HG03442 (cell line): Measurements from ENCODE around the gene AJAP1.

Experiments used
- ATAC-seq: cut with Tn5 transposase; IDR thresholded peaks from one replicate; pipeline ENCODE4 v1.9.1; 2021; ENCODE audit warnings: mild to moderate bottlenecking, moderate library complexity; ENCODE audit not compliant: unreplicated experiment

Gene AJAP1

DNA sequence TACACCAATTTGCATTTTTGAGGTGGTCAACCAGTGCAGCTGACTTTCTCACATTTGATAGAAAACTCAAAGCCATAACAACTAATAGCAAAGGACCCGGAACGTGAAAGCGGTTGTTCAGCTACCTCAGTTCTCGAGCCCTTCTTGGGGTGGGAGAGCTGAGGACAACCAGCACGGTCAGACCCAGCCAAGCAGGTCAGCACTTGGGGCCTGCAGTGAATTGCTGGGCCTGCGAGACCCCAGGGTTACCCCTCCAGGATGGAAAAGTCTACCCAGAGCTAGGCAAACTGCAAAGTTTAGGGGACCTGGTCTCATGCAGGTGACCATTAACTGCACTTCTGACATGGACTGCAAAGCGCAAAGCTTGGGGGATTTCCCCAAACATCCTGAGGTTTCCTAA is 23.8 kb upstream of the AJAP1 start:
- no peak for ATAC-seq

DNA sequence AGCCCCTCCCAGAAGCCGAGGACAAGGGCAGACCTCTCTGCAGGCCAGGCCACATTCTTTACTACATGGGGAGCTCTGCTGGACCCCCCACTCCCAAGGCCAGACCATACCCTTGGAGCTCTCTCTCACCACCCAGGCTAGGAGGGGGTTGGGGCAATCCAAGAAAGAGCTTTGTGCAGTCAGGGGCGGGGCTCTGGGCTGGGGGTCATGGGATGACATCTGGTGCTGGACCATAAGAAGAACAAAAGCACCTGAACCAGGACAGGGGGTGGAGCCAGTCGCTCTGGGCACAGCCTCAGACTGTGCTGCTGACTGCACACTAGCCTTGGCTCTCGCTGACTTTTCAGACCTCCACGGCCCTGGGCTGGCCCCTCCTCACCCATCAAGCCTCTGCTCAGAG is 23.1 kb upstream of the AJAP1 start:
- ATAC-seq: no peak

DNA sequence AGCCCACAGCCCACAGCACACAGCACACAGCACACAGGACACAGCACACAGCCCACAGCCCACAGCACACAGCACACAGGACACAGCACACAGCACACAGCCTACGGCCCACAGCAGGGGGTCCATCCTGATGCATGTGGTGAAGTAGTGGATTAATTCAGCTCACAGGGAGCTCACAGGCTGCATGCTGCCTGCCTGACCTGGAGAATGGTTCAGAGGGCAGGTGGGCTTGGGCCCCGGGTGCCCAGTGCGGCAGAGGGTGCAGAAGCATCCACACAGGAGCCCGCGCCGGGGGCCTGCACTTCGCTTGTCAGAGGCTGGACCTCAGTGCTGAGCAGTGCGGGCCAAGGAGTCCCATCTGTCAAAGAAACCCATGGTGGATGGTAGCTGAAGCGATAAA is 21.1 kb upstream of the AJAP1 start:
- no peak for ATAC-seq

DNA sequence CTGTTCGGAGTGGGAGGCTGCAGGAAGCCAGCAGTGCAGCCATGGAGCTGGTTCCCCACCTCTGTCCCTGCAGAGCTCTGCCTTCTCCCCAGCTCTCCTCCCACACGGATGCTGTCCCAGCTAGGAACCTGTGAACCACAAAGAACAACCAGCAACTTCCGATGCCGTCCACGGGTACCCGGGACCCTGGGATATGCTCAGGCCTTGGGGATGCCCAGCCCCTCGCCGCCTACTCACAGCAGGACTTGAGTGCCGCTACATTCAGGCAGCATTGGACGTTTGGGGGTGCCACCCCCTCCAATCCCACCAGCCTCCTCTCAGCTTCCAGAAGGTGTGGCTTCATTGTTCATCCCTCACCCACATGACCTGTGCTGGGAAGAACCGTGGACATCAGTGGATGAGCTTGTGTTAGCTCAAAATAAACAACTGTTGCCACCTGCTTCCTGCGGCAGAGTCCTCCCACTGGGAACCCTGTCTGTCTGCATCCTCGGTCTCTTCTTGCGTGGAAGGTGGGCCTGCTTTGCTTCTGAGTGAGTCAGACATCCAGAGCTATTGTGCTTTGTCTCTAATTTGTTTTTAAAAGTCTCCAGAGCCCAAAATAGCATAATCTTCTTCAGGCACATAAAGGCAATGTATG is 20.1 kb upstream of the AJAP1 start:
- ATAC-seq: no peak

DNA sequence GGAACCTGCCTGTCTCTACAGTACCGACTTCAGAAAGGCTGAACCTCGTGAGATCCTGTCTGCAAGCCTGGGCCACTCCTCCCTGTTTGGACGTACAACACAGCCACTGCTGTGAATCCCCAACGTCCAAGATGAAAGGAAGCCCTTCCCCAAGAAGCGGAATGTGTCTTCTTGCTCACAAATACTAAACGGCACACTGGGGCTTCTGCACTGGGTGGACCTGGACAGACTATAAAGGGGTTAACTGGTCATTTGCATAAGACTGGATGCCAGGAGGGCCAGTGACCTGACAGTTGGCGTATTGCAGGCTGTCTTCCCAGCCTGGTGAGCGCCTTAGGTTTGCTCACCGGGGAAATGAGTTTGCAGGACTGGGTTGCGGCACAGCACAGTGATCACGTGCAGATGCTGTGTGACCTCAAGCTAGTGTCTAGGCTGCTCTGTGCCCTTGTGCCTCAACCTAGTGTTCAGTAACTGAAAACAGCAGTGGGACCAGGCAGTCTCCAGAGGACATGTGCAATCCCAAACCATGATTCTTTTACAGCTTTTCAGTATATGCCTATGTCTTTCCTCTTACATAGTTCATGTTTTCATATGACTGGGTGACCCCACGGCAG is 19.5 kb upstream of the AJAP1 start:
- ATAC-seq: no peak

DNA sequence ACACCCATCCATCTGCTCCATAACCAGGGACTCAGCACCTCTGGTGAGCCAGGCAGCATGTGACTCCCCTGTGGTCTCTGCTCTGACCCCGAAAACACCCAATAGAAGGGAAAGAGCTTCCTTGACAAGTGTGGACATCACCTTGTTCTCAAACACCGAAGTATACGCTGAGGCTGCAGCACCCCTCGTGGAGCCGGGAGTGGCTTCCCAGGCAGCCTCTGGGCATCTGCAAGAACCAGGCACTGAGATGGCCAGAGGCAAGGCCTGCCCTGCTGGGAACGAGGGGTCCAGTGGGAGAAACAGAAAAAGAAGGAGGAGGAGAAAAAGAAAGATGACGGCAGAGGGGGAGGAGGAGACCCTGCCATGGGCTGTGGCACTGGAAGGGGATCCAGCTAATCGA is 18.2 kb upstream of the AJAP1 start:
- ATAC-seq: no peak

DNA sequence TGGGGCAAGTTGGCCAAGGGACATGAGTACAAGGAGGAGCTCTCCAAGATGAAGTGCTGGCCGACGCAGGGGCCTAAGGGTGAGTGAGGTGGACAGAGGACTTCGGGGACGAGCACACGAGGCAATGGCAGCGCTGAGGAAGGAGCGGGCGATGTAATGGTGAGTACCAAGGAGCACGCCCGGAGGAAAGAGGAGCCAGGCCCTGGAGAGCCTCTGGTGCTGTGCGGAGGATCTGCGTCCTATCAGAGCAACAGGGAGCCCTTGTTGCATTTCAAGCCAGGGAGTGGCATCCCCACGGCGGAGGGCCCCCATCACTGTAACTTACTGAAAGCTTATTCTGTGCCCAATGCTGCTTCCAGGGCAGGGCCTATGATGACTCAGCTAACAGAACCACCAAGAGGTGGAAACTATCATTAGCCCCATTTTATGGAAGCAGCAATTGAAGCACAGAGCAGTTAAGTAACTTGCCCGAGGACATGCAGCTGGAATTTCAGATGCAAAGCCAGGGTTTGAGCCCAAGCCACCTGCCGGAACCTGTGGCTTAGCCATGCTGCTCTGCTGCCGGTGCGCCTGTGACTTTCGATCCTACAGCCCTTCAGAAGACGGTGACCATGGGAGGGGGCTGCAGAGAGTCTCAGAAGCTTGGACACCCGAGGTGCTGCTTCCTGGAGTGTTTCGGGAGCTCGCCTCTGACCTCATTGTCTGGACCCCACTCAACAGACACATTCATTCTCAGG is 17.6 kb upstream of the AJAP1 start:
- no peak for ATAC-seq

DNA sequence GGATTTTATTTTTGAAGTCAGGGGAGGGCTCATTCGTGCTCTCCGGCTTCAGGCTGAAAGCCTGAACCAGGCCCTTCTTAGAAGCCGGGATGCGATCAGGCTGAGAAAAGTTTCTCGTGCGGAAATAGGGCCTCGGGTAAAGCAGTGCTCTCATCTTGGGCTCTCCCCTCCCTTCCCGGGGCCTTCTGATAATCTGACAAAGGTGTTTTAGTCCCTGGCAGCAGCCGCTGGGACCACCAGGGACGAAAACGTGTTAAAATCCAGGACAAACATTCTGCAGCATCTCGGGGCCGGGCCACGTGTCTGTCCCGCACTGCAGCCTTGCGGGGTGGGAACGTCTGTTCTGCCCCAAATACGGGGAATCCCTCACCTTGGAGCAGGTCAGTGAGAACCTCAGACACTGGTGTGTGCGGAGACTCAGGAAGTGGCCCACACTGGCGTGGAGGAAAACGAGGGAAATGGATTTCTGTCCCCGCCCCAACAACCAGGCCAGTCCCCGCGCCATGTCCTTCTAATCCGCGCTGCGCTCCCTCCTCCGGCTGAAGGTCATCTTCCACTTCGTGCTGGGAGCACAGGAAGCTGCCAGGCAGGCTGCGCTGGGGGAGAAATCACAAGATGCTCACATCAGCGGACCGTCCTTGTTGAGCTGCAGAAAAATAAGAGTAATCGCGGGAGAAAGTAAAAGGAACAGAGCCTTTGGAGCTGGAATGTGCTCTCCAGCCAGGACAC is 16.6 kb upstream of the AJAP1 start:
- ATAC-seq: no peak

DNA sequence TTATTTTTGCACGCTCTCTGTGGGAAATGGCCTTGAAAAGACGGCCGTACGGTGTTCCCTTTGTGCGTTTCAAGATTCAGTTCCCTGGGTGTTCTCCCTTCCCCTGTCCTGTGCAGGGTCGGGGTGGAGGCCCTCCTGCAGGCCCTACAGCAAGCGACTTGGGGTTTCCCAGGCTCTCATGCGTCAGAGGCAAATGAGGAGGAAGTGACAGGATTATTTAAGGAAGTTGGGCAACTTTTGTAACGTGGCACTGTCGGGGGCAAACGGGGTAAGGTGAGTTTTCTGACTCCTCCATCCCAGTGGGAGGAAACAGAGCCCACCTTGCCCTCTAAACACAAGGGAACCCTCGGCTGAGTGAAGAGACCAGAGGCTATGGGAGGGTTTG is 16.1 kb upstream of the AJAP1 start:
- ATAC-seq: no peak

DNA sequence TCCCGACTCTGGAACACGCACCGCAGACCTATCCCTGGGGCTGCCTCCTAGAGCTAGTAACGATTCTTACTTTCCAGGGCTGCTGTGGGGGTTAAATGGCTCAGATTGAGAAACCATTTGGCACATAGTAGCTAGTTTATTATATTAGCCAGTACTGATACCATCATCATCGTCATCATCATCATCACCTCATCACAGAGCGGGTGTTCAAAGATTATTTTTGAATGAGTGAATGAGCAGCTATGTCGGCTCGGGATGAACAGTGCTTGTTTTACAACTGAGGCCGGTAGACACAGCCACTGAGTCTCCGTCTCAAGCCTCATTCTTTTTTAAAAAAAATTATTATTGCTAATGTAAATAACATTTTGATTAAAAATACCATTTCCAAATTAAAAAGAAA is 13.5 kb upstream of the AJAP1 start:
- no peak for ATAC-seq

DNA sequence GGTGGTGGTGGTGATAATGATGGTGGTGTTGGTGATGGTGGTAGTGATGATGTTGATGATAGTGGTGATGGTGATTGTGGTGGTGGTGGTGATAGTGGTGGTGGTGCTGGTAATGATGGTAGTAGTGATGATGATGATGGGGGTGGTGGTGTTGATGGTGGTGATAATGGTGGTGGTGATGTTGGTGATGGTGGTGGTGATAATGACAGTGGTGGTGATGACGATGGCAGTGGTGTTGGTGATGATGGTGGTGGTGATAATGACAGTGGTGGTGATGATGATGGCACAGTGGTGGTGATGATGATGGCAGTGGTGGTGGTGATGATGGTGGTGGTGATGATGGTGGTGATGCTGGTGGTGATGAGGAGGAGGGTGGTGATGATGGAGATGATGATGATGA is 7.0 kb upstream of the AJAP1 start:
- ATAC-seq: no peak

DNA sequence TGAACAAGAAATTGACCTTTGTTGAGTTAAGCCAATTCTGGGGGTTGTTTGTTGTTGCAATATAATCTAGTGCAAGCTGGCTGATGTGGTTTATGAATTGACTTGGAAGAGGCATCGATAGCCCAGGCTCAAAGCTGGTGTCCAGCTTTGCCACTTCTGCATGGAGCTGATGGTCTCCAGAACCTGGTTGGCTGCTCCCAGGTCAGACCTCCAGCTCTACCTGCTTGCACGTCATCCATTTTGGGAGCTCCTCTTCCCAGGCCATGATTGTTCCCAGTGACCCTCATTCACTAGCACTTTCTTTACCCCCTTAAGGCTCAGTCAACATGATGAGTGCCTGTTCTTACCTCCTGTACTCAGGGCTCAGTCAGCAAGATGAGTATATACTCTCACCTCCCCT is 5.8 kb upstream of the AJAP1 start:
- no peak for ATAC-seq

DNA sequence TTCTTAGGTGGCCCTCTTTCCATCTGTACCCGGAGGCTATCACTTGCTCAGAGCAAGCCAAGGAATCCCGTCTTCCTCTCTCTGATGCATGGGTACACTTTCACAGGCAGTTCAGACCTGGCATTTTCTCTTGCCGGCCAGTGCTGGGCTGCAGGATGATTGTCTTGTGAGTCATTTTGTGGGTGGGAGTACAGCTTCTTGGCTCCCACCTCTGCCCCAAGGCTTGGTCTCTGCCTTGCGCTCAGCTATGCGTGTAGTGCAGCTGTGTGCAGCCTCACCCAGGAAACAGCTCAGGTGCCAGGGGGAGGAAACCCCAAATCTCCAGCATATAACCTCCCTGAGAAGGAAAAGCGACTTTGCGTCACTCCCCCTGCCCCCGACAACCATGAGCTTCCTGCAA is 3.9 kb upstream of the AJAP1 start:
- no peak for ATAC-seq

DNA sequence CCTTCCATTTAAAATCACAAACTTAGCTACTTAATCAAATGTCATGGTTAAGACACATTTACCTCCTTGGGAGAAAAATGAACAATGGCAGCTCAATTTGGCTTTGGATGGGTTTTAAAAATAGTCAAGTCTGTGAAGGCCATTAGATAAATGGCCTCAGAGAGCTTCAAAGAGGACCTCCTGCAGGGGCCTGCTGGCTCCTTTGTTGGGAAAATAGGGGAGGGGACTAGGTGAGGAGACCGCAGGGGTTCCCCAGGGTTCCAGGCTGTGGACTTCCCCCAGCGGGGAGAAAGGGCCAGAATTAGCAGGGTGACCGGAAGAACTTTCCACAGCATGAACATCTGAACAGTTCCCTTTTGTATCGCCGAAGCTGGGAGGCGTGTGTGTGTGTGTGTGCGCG is 3.4 kb upstream of the AJAP1 start:
- ATAC-seq: no peak

DNA sequence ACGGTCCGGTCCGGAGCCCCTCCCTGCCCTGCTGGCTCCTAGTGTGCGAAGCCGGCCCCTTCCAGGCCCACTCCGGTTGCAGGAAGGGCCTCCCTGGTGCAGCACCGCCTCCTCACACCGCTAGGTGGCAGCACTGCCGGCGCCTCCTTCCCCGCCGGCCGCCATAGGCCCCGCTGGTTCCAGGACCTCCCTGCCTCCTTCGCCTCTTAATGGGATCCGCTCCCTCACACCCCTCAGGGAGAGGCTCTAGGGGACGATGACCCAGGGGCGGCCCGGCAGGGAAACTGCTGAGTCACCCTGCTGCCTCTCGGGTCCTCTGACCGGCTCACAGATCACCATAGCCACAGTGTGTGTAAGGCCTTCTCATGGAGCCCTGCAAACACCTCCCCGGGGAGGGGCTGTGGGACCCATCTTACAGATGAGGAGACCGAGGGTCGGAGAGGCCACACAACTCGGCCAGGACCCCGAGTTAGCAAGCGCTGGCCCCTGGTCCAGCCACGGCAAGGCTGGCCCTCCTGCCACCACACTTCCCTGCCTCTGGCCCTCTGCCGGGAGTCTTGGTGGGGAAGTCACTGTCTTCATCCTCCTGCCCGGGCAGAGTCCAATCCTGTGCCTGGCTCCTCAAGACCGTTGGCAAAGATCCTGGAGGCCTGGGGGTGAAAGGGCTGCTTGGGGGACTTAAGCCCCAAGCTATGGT is 1.6 kb upstream of the AJAP1 start:
- no peak for ATAC-seq

DNA sequence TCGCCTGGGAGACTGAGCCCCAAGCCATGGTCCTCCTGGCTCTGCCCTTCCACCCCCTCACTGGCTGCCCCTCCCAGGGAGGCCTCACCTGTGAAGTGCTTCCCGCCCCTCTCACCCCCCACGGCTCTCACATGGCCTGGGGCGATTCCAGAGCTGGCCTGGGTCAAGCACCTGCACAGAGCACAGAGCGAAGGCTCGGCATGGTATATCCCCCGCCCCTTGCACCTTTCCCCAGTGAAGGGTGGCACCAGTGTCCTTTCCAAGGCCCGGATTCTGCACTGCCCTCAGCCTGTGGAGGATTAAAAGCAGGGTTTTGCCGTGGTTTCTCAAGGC is 1.1 kb upstream of the AJAP1 start:
- no peak for ATAC-seq

DNA sequence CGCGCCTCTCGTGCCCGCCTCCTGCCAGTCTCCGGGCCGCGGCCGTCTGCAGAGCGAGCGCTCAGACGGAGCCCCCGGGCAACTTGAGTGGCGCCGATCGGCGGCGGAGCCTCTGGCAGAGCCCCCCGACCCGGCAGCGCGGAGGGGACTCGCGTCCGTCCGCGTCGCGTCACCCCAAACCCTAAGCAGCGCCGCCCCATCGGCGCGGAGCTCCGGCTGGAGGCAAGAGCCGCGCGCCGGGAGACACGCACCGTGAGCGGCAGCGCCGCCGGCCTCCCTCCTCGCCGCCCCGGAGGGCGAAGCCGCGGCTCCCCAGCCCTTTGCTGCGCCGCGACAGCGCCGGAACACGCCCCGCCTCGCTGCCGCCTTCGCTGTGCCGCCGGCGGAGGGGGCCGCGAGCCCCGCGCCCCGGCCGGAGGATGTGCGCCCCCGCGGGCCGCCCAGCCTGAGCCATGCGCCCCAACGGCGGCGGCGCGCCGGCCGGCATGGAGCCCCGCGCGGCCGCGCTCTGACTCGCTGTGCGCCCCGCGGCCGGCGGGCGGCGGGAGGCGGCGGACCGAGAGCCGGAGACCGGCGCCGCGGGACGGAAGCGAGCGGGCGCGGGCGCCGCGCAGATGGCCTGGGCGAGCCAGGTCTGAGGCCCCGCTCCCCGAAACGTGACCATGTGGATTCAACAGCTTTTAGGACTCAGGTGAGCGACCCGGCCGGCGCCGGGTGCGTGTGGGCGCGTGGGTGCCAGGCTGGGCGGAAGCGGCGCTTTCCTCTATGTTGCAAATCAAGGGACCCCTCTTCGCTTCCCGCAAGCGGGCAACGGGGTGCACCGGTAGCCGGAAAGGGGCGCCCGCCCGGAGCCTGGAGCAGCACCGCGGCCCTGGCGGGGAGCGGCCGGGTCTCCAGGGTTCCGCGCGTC is 610 bp downstream of the AJAP1 start:
- no peak for ATAC-seq

DNA sequence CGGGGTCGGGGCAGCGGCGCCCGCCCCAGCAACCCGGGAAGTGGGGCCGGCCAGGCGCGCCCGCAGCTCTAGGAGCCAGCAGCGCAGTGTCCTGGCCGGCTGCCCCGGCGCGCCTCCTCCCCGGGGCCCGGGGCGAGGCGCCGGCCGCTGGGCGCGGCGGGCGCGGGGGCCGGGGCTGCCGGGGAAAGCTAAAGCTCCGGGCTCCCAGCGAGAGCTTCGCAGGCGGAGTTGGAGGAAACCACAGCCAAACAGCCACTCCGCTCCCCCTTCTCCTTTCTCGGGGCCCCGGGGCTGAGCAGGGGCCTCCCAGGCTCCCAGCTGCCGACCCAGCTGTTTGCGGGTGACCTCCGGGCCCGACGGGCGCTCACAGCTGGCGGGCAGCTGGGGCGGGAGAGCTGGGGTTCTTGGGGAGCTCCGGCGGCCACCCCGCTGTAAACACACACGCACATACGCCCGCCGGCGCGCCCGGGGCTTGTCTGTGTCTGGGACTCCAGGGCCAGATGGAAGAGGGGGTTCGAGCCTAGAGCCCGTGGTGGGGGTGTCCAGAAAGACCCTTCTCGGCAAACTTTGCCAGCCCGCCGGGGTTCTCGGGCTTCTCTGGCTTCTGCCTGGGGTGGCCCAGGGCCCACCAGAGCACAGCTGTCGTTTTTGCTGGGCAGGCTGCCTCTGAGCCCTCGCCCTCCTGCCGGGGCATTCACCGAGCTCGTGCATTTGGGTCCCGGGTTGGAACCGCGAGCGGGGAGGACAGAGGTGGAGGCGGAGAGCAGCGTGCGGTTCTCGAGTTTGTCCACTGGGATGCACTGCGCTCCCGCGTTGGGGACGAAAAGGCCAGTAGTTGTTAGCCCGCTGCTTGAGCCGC is 1.5 kb downstream of the AJAP1 start:
- ATAC-seq: no peak

DNA sequence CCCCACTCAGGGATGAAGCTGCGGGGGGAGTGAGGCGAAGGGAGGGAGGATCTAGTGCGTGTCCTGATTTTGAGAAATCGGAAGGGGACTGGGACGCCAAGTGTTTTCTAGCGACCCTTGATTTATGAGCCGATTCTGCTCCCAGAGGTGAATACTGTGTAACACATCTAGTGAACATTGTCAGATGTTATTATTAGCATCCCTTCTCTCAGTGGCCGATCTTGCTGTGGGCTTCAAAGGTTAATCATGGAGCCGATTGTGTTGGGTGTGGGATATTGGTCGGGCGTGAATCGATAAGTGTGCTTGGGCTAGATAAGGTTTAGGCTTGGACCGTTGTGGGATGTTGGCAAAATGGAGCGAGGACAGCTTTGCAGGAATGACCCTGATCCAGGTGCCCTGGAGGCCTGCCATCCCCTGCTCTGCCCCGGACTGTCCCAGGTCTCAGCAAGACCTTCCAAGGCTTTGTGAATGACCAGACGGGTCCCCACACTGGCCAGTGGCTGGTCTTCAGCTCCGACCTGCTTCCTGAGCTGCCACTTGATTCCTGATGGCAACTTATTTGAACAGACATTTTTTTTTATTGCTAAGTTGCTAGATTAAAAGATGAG is 2.2 kb downstream of the AJAP1 start:
- ATAC-seq: no peak
